ENCODE data around the gene OPRPN.
A peak's percentile ranks its signal among the peaks of the same experiment; 100 is the strongest.

The OPRPN gene

GRCh38 chr4:70397580-70397979 is at the start of gene OPRPN:
TSS of gene OPRPN (plus strand) at chr4:70397940. CDS start at chr4:70399286, 1,346 bp downstream.
- no peak for DNase-seq

- no peak for DNase-seq
Observed at GRCh38 chr4:70356185-70356584, 41.6 kb upstream of the OPRPN start.

- DNase-seq, result no peak
Observed at GRCh38 chr4:70359115-70359661, 38.6 kb upstream of the OPRPN start.

- no peak for DNase-seq
Observed at GRCh38 chr4:70360460-70360859, 37.3 kb upstream of the OPRPN start, which contains the start of gene SMR3A. TSS of gene SMR3A (plus strand) at chr4:70360760. CDS start at chr4:70362116, 1,356 bp downstream.

GRCh38 chr4:70364002-70364401 is 33.7 kb upstream of the OPRPN start:
- no peak for DNase-seq

- peak; percentile 9 for DNase-seq
Observed at GRCh38 chr4:70365479-70365878, 32.3 kb upstream of the OPRPN start.

GRCh38 chr4:70367813-70368212 is 29.9 kb upstream of the OPRPN start:
- DNase-seq, result no peak

- DNase-seq, result no peak
Observed at GRCh38 chr4:70371987-70372386, 25.8 kb upstream of the OPRPN start.

GRCh38 chr4:70372760-70373159 is 25.0 kb upstream of the OPRPN start:
- DNase-seq, result no peak

- DNase-seq, result no peak
Observed at GRCh38 chr4:70380578-70380977, 17.2 kb upstream of the OPRPN start.

GRCh38 chr4:70382691-70383181 is 15.0 kb upstream of the OPRPN start, which contains the start of gene SMR3B:
TSS of gene SMR3B (plus strand) at chr4:70383131. CDS start at chr4:70384511, 1,380 bp downstream.
- no peak for DNase-seq

GRCh38 chr4:70392057-70392776 is 5.5 kb upstream of the OPRPN start:
- no peak for DNase-seq

- no peak for DNase-seq
Observed at GRCh38 chr4:70399319-70399718, 1.6 kb downstream of the OPRPN start.

- no peak for DNase-seq
Observed at GRCh38 chr4:70402762-70403161, 5.0 kb downstream of the OPRPN start.

GRCh38 chr4:70405765-70406164 is 8.0 kb downstream of the OPRPN start:
- no peak for DNase-seq

- DNase-seq, result no peak
Observed at GRCh38 chr4:70425306-70425705, 27.6 kb downstream of the OPRPN start.

GRCh38 chr4:70426789-70427188 is 29.0 kb downstream of the OPRPN start:
- no peak for DNase-seq

GRCh38 chr4:70437197-70437596 is 39.5 kb downstream of the OPRPN start:
- no peak for DNase-seq

GRCh38 chr4:70442474-70442873 is 44.7 kb downstream of the OPRPN start:
- no peak for DNase-seq

GRCh38 chr4:70443329-70443728 is 45.6 kb downstream of the OPRPN start:
- no peak for DNase-seq

- DNase-seq, result no peak
Observed at GRCh38 chr4:70449220-70449619, 51.5 kb downstream of the OPRPN start.

GRCh38 chr4:70452946-70453345 is 55.2 kb downstream of the OPRPN start:
- DNase-seq, result no peak
